Testis (tissue), 3 donors: ENCODE results near the gene NUDT5. TPM values are rescaled to one million over a fixed set of nuclear protein-coding genes. Genes with fewer than 3 reads are reported as not detected.

Experiments used
- DNase-seq: peaks from one replicate; pipeline ENCODE4 v3.0.0-alpha.2; 2019
- H3K27ac ChIP-seq, 2 donors: fragments of 200-600 bp; sonication (generic); one replicate each; pipeline ENCODE4 v1.5.1; 2019
- H3K27me3 ChIP-seq: fragments of 200-600 bp; sonication (generic); one replicate; pipeline ENCODE4 v1.5.1; 2019
- H3K36me3 ChIP-seq: fragments of 200-600 bp; sonication (generic); one replicate; pipeline ENCODE4 v1.5.1; 2017; ENCODE audit warnings: low read depth; ENCODE audit errors: missing control alignments
- H3K4me1 ChIP-seq: fragments of 200-600 bp; sonication (generic); one replicate; pipeline ENCODE4 v1.5.1; 2019
- H3K4me3 ChIP-seq, 2 donors: fragments of 200-600 bp; sonication (generic); one replicate each; pipeline ENCODE4 v1.5.1; 2017 to 2019
- H3K9me3 ChIP-seq: fragments of 200-600 bp; sonication (generic); one replicate; pipeline ENCODE4 v1.5.1; 2017
- CTCF ChIP-seq, 3 experiments: fragments of 450-650 bp in 2 of 3; fragments of 200-600 bp in 1 of 3; sonication (generic) in 1 of 3; IDR thresholded peaks; one replicate each; pipeline ENCODE4 v1.5.1; 2016 to 2019; ENCODE audit warnings: antibody characterized with exemption in 3 of 3, mild to moderate bottlenecking in 2 of 3, moderate library complexity in 1 of 3
- POLR2A ChIP-seq: fragments of 450-650 bp; IDR thresholded peaks from one replicate; pipeline ENCODE4 v1.6.1; 2017; ENCODE audit warnings: antibody characterized with exemption, mild to moderate bottlenecking, moderate library complexity
- WGBS, 2 donors: methylation state at CpG; one replicate each; pipeline ENCODE4 v1.1.5; 2018; 5-methylcytosine and 5-hydroxymethylcytosine counted together
- intact Hi-C: fragments of 100-400 bp; cut with DNase I; formaldehyde crosslinking; loops from one replicate; pipeline ENCODE4 v1.15.1; 2023; ENCODE audit warnings: low total_unique reads
- polyA plus RNA-seq: library from polyadenylated mRNA; stranded (reverse); fragments of 350-450 nt; fragmentation: Illumina TruSeq; extraction: RNeasy Lipid Tissue Mini Kit (QIAGEN cat#74804); gene quantifications from one replicate; pipeline ENCODE4 v1.2.3, GENCODE V29; 2014; ENCODE audit warnings: low read depth, low replicate concordance; ENCODE audit not compliant: insufficient read depth
- total RNA-seq, 2 donors: library from RNA; depleted of rRNA; stranded (reverse); fragments of >200 nt; gene quantifications; one replicate each; pipeline ENCODE4 v1.2.3, GENCODE V29; 2016

Gene NUDT5
- total and polyA plus RNA-seq, 3 donors from 2014 or later = 22.0 to 26.5 (median 25.9) TPM

DNA sequence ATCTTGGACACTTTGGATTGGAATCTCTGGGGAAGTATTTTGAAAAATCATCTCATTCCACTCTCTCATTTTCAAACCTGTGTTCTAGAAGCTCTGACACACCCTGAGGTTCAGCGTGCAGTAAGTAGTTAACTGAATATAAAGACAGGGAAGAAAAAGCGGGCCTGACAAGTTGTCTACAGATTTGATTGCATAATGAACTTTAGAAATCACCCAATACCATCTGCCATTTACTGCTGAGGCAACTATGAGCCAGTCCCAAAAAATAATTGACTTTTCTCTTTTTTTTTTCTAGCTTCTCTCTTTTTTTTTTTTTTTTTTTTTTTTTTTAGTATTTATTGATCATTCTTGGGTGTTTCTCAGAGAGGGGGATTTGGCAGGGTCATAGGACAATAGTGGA, 29.8 kb upstream of the NUDT5 start:
- Histone ChIP-seq H3K27me3 (no peaks in the 10 kb centered on the region), H3K4me1 (peaks cover 10% of the 10 kb centered on the region), H3K36me3 (no peaks in the 10 kb centered on the region), H3K4me3 (no peak overlapping the region), H3K27ac (no peak overlapping the region), H3K9me3 (no peaks in the 10 kb centered on the region)
- WGBS, 2 donors = 97 to 98% methylated on average over 2 of the region's 2 CpGs
- DNase-seq = no peak
- TF ChIP-seq POLR2A (no peak), CTCF (IDR thresholded peaks at IDR 0.05) (no peak)
- intact Hi-C loops = no loop called here

DNA sequence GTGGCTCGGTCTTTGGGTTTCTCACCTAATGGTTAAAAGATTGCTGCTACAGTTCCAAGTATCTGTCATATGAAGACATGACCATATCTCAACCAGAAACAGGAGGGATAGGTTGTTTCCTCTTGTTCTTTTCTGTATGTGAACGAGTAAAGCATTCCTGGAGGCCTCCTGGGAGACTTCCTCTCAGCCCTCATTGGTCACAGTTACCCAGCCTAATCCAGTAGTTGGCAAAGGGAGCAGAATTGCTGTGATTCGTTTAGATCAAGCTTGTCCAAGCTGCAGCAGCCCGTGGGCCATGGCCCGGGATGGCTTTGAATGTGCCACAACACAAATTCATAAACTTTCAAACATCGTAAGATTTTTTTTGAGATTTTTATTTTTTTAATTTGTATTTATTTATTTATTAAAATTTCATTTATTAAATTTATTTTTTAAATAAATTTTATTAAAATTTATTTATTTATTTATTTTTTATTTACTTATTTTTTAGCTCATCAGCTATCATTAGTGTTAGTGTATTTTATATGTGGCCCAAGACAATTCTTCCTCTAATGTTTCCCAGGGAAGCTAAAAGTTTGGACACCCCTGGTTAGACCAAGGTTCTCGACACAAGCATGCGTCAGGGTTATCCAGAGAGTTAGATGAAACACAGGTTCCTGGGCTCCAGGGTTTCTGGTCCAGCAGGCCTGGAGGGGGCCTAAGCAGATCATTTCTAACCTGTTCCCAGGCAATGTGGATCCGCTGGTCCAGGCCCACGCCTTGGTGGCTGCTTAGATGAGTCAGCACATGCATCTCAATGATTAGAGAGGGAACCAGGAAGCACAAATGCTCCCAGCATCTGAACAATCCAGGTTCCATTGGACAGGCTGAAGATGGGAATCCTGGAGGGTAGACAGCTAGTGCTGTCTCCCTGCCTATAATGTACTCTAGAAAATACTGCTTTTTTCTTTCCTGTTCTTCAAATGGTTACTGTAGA, 25.9 kb upstream of the NUDT5 start:
- Histone ChIP-seq H3K4me3 (no peak overlapping the region), H3K9me3 (no peaks in the 10 kb centered on the region), H3K36me3 (no peaks in the 10 kb centered on the region), H3K27me3 (no peaks in the 10 kb centered on the region), H3K27ac (no peak overlapping the region), H3K4me1 (peaks cover 10% of the 10 kb centered on the region)
- intact Hi-C loops = no loop called here
- no peak for TF ChIP-seq POLR2A
- no peak for TF ChIP-seq CTCF (IDR thresholded peaks at IDR 0.05)
- WGBS, 2 donors = 86 to 92% methylated on average over 10 of the region's 10 CpGs
- no peak for DNase-seq

- Histone ChIP-seq H3K27ac (no peak overlapping the region), H3K4me3 (no peak overlapping the region)
- intact Hi-C loops = no loop called here
Measured at GRCh38 chr10:12218991-12219390, 23.3 kb upstream of the NUDT5 start.

DNA sequence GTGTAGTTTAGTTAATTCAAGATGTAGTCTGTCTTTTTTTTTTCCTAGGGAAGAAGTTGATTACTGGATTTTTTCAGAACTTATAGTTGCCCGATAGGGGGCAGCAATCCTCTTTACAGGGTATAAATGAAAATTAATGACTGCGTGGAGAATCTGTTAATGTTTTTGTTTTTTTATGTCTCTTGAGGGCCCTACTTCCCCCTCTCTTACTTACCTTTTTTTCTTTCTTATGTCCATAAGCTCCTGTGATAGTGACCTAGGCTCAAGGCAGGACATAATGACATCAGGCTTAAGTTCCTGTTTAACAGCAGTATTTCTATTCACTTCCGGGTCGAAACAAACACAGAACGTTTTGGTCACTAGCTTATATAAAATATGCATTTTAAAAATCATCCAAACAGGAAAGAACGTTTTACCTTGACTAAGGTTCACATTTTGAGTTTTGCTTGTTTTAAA, 19.1 kb upstream of the NUDT5 start:
- WGBS, 2 donors = 41 to 48% methylated on average over 6 of the region's 6 CpGs
- DNase-seq = peak; percentile 43
- no peaks in the 10 kb centered on the region for H3K9me3 ChIP-seq
- no peak overlapping the region for H3K27ac ChIP-seq
- intact Hi-C loops = no loop called here
- no peaks in the 10 kb centered on the region for H3K36me3 ChIP-seq
- no peaks in the 10 kb centered on the region for H3K27me3 ChIP-seq
- no peak overlapping the region for H3K4me3 ChIP-seq
- H3K4me1 ChIP-seq = no peaks in the 10 kb centered on the region
- TF ChIP-seq CTCF (IDR thresholded peaks at IDR 0.05) (peak; percentile 43 to 72 (median 51)), POLR2A (no peak)

More at GRCh38 chr10:12218991-12219390, 23.3 kb upstream of the NUDT5 start:
- Histone ChIP-seq H3K36me3 (no peaks in the 10 kb centered on the region), H3K4me1 (no peaks in the 10 kb centered on the region), H3K27me3 (no peaks in the 10 kb centered on the region), H3K9me3 (no peaks in the 10 kb centered on the region)
- WGBS, 2 donors = 94 to 98% methylated on average over 8 of the region's 8 CpGs
- TF ChIP-seq CTCF (IDR thresholded peaks at IDR 0.05) = no peak
- no peak for TF ChIP-seq POLR2A
- no peak for DNase-seq
